Measurements from ENCODE around the gene NXT1. TPM values are rescaled to one million over a fixed set of nuclear protein-coding genes. Genes with fewer than 3 reads are reported as not detected.

NXT1 gene
- total RNA-seq, 2 experiments from 2014 or later, result 33.7 to 76.5 TPM

DNA sequence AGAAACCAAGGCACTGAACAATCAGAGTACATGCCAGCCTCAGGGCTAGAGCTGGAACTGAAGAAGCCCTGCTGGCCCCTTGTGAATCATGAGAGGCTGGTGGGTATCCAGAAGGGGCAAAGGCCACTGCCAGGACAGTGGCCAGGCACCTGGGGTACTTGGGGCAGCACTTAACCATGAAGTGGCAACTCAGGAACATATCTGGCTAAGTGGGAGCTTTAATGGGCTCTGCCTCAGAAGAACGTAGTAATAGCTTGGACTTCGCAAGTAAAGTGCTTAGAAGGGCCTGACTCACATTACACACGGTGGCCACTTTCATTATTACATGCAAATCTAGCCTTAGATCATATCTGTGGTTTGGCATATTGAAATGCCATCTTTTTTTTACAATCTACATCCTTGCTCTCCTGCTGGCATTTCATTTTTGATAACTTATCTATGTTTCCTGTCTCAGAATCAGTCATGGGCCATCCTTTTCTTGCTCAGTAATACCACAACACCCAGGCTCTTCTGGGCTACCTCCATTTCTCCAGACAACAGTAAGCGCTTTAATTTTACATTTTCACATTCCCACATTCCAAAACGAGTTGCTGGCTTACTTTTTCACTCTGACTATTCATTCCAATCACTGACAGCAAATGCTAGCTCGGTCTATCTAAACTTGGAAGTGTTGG is 49.1 kb downstream of the NXT1 start:
- ChIA-PET POLR2A (interaction anchor here (1.2 kb wide), 1 partner anchor 21 kb away, joined by 6 read pairs; no protein-coding TSS in a partner anchor), CTCF (ENCODE audit: unreplicated experiment) (no interaction called here)
- Histone ChIP-seq H3K36me3 (ENCODE audit: insufficient read depth, low read length) (peaks cover 26% of the 10 kb centered on the region), H4K20me1 (ENCODE audit: insufficient read depth, low read length) (no peaks in the 10 kb centered on the region), H3K4me2 (ENCODE audit: low read length) (no peak overlapping the region), H3K9me3 (ENCODE audit: low read length) (no peaks in the 10 kb centered on the region), H3K27ac (ENCODE audit: low read depth, low read length, poor library complexity, severe bottlenecking) (no peak overlapping the region), H3K4me3 (ENCODE audit: low read depth, low read length, poor library complexity, severe bottlenecking) (no peak overlapping the region), H3K4me1 (ENCODE audit: insufficient read depth, low read length, poor library complexity, severe bottlenecking) (no peaks in the 10 kb centered on the region), H2AFZ (ENCODE audit: low read length) (no peak overlapping the region), H3K79me2 (ENCODE audit: insufficient read depth, low read depth, low read length) (no peaks in the 10 kb centered on the region; the same call in 1 of the 2 replicates), H3K9me2 (ENCODE audit: insufficient read depth, low read length) (no peaks in the 10 kb centered on the region)
- DNase-seq (ENCODE audit: low spot score), result no peak
- BruUV-seq (replicated peaks), result no TSS peak
- no peak for TF ChIP-seq EZH2phosphoT487 (IDR thresholded peaks at IDR 0.05; ENCODE audit: borderline replicate concordance, low read depth, low read length)
- intact Hi-C loops (cut with micrococcal nuclease; ENCODE audit: unreplicated experiment), result no loop called here

DNA sequence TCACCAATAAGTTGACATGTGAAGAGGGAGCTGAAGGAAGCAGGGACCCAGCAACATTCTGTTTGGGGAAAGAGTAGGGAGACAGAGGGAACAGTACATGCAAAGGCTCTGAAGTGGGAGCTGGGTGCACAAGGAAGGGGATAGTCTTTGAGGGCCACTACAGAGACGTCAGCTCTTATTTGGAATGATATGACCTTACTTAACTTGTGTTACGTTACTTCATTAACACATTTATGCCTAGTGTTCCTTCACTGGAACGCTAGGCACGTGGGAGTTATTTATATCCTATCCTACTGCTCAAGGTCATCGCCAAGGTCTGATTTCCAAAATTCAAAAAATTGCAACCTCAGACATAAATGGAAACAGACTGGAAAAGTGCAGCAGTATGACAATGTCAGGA is 50.5 kb downstream of the NXT1 start:
- POLR2A ChIA-PET, result interaction anchor here (0.7 to 1.1 kb wide), 2 partner anchors 43 to 376 kb away, joined by 3 read pairs; no protein-coding TSS in a partner anchor
- H4K20me1 ChIP-seq (ENCODE audit: insufficient read depth, low read length), result no peaks in the 10 kb centered on the region
- CTCF ChIA-PET (ENCODE audit: unreplicated experiment), result no interaction called here
- H3K9me2 ChIP-seq (ENCODE audit: insufficient read depth, low read length), result no peaks in the 10 kb centered on the region
- H3K4me2 ChIP-seq (ENCODE audit: low read length), result no peak overlapping the region
- H3K4me1 ChIP-seq (ENCODE audit: insufficient read depth, low read length, poor library complexity, severe bottlenecking), result no peaks in the 10 kb centered on the region
- H3K27ac ChIP-seq (ENCODE audit: low read depth, low read length, poor library complexity, severe bottlenecking), result no peak overlapping the region
- DNase-seq (ENCODE audit: low spot score), result no peak
- H2AFZ ChIP-seq (ENCODE audit: low read length), result no peak overlapping the region
- H3K79me2 ChIP-seq (ENCODE audit: insufficient read depth, low read depth, low read length), result peaks cover 4% of the 10 kb centered on the region; the same call in 1 of the 2 replicates
- intact Hi-C loops (cut with micrococcal nuclease; ENCODE audit: unreplicated experiment), result no loop called here
- BruUV-seq (replicated peaks), result no TSS peak
- no peaks in the 10 kb centered on the region for H3K9me3 ChIP-seq (ENCODE audit: low read length)
- H3K36me3 ChIP-seq (ENCODE audit: insufficient read depth, low read length), result peaks cover 19% of the 10 kb centered on the region
- no peak overlapping the region for H3K4me3 ChIP-seq (ENCODE audit: low read depth, low read length, poor library complexity, severe bottlenecking)
- TF ChIP-seq EZH2phosphoT487 (IDR thresholded peaks at IDR 0.05; ENCODE audit: borderline replicate concordance, low read depth, low read length), result no peak
- TF ChIP-seq, protein P1, sequence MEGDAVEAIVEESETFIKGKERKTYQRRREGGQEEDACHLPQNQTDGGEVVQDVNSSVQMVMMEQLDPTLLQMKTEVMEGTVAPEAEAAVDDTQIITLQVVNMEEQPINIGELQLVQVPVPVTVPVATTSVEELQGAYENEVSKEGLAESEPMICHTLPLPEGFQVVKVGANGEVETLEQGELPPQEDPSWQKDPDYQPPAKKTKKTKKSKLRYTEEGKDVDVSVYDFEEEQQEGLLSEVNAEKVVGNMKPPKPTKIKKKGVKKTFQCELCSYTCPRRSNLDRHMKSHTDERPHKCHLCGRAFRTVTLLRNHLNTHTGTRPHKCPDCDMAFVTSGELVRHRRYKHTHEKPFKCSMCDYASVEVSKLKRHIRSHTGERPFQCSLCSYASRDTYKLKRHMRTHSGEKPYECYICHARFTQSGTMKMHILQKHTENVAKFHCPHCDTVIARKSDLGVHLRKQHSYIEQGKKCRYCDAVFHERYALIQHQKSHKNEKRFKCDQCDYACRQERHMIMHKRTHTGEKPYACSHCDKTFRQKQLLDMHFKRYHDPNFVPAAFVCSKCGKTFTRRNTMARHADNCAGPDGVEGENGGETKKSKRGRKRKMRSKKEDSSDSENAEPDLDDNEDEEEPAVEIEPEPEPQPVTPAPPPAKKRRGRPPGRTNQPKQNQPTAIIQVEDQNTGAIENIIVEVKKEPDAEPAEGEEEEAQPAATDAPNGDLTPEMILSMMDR (conservative IDR thresholded peaks at IDR 0.05; ENCODE audit: low read length), result no peak

DNA sequence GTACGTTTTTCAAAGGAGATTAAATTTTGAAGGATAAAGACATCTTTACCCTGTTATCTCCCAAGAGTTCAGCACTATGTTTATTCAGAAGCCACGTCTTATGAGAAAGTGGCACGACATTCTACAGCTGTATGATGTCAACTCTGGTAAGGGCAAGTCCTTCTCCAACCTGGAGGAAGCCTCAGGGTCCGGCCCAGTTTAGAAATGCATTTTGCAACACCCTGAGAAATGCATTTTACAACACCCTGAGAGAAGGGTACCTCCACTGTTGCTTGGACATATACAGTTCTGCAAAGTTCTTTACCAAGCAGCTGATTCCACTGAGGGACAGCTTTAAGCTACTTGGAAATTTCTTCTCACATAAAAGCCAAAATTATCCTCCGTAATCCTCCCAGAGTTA is 53.2 kb downstream of the NXT1 start:
- intact Hi-C loops (cut with micrococcal nuclease; ENCODE audit: unreplicated experiment), result no loop called here
- POLR2A ChIA-PET, result interaction anchor here (0.7 to 1.1 kb wide), 3 partner anchors 11 to 12 kb away, joined by 3 to 4 read pairs (median 3); no protein-coding TSS in a partner anchor
- 0 out of 2 replicates have a peak, but pooled peaks cover 10% of the 10 kb centered on the region for H4K20me1 ChIP-seq (ENCODE audit: insufficient read depth, low read length)
- H3K36me3 ChIP-seq (ENCODE audit: insufficient read depth, low read length), result peaks cover 29% of the 10 kb centered on the region
- CTCF ChIA-PET (ENCODE audit: unreplicated experiment), result no interaction called here
- peaks cover 23% of the 10 kb centered on the region; the same call in 1 of the 2 replicates for H3K79me2 ChIP-seq (ENCODE audit: insufficient read depth, low read depth, low read length)
- no peak for TF ChIP-seq EZH2phosphoT487 (IDR thresholded peaks at IDR 0.05; ENCODE audit: borderline replicate concordance, low read depth, low read length)
- TF ChIP-seq, protein P1 (conservative IDR thresholded peaks at IDR 0.05; ENCODE audit: low read length), result no peak
- DNase-seq (ENCODE audit: low spot score), result no peak
- H3K9me2 ChIP-seq (ENCODE audit: insufficient read depth, low read length), result no peaks in the 10 kb centered on the region
- no peak overlapping the region for H3K27ac ChIP-seq (ENCODE audit: low read depth, low read length, poor library complexity, severe bottlenecking)
- BruUV-seq (replicated peaks), result no TSS peak
- no peak overlapping the region for H3K4me3 ChIP-seq (ENCODE audit: low read depth, low read length, poor library complexity, severe bottlenecking)
- no peaks in the 10 kb centered on the region for H3K4me1 ChIP-seq (ENCODE audit: insufficient read depth, low read length, poor library complexity, severe bottlenecking)
- no peak overlapping the region for H2AFZ ChIP-seq (ENCODE audit: low read length)
- no peaks in the 10 kb centered on the region for H3K9me3 ChIP-seq (ENCODE audit: low read length)
- H3K4me2 ChIP-seq (ENCODE audit: low read length), result no peak overlapping the region
